Measurements from ENCODE around the gene STX2.
"Not testable (repeated sequence)": the region's sequence is repeated elsewhere in the genome, so short reads cannot be mapped to it uniquely, and the experiment has no call there.

Gene STX2

GRCh38 chr12:130761537-130762318 lies 77.3 kb downstream of the STX2 start:
- no peak for DNase-seq

GRCh38 chr12:130754234-130754901 lies 84.7 kb downstream of the STX2 start:
- DNase-seq: no peak

GRCh38 chr12:130752692-130753230 lies 86.3 kb downstream of the STX2 start:
- DNase-seq: no peak

GRCh38 chr12:130752037-130752436 lies 87.0 kb downstream of the STX2 start:
- DNase-seq: not testable (repeated sequence)

GRCh38 chr12:130748786-130749185 lies 90.3 kb downstream of the STX2 start:
- no peak for DNase-seq

GRCh38 chr12:130747867-130748740 lies 90.9 kb downstream of the STX2 start:
- no peak for DNase-seq

GRCh38 chr12:130746546-130746945 lies 92.5 kb downstream of the STX2 start:
- DNase-seq: no peak

GRCh38 chr12:130745921-130746320 lies 93.1 kb downstream of the STX2 start:
- no peak for DNase-seq

- no peak for DNase-seq
These were observed 94.8 kb downstream of the STX2 start for GRCh38 chr12:130744274-130744673.

- DNase-seq: no peak
These were observed 95.4 kb downstream of the STX2 start for GRCh38 chr12:130743606-130744005.

GRCh38 chr12:130743176-130743575 lies 95.9 kb downstream of the STX2 start:
- DNase-seq: no peak

- no peak for DNase-seq
These were observed 96.3 kb downstream of the STX2 start for GRCh38 chr12:130742716-130743115.

GRCh38 chr12:130742112-130742511 lies 96.9 kb downstream of the STX2 start:
- no peak for DNase-seq

Data from GOT3 (cell line).